Large intestine (tissue), 3 donors: ENCODE measurements around the gene SHBG. TPM values are rescaled to one million over a fixed set of nuclear protein-coding genes. Genes with fewer than 3 reads are reported as not detected.

ENCODE experiments used
- DNase-seq, 2 donors: peaks; one replicate each; pipeline versions ENCODE4 v3.0.0 to v3.0.0-alpha.2; 2013
- H3K27ac ChIP-seq: one replicate; pipeline ENCODE4 v1.5.1; 2013; ENCODE audit warnings: low read length
- H3K27me3 ChIP-seq: 2 replicates; pipeline ENCODE4 v1.6.1; 2013; ENCODE audit warnings: low read length; ENCODE audit not compliant: control insufficient read depth, insufficient read depth
- H3K36me3 ChIP-seq: 2 replicates; pipeline ENCODE4 v1.6.1; 2013; ENCODE audit warnings: low read length; ENCODE audit not compliant: control insufficient read depth, insufficient read depth
- H3K4me1 ChIP-seq: one replicate; pipeline ENCODE4 v1.6.1; 2013; ENCODE audit warnings: low read length; ENCODE audit not compliant: control insufficient read depth, insufficient read depth
- H3K4me3 ChIP-seq: one replicate; pipeline ENCODE4 v1.5.1; 2013; ENCODE audit warnings: low read length
- H3K9me3 ChIP-seq: one replicate; pipeline ENCODE4 v1.6.1; 2013; ENCODE audit warnings: mild to moderate bottlenecking, low read depth, low read length, moderate library complexity; ENCODE audit not compliant: control insufficient read depth
- WGBS: methylation state at CpG from one replicate; pipeline ENCODE4 v1.1.5; 2013; ENCODE audit warnings: low lambda C conversion rate; ENCODE audit not compliant: insufficient coverage; 5-methylcytosine and 5-hydroxymethylcytosine counted together
- polyA plus RNA-seq: library from polyadenylated mRNA; unstranded; fragments of 120-200 nt; gene quantifications from one replicate; pipeline ENCODE4 v1.2.1, GENCODE V29; 2013

SHBG gene
- polyA plus RNA-seq, 1 donor, result 23.6 TPM

DNA sequence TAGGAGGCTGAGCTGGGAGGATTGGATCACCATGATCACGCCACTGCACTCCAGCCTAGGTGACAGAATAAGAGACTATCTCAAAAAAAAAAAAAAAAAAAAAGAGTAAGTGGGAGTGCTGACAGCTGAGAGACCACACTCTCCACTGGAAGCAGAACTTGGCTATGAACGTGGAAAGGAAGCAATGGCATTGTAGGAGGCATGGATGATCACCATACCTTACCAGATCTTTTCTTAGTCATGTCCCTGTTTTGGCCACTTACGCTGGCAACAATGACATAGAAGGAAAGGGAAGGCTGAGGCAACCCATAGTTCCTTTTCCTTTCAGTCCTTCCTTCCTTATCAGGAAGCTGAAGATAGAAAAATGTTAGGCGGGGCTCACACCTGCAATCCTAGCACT is 17.1 kb downstream of the SHBG start:
- Histone ChIP-seq H3K27me3 (peaks cover 21% of the 10 kb centered on the region), H3K36me3 (no peaks in the 10 kb centered on the region), H3K4me3 (no peak overlapping the region), H3K27ac (no peak overlapping the region), H3K9me3 (peaks cover 6% of the 10 kb centered on the region), H3K4me1 (peaks cover 7% of the 10 kb centered on the region)
- no peak for DNase-seq
- WGBS, result no CpG with 5 or more reads among the region's 4 CpGs

DNA sequence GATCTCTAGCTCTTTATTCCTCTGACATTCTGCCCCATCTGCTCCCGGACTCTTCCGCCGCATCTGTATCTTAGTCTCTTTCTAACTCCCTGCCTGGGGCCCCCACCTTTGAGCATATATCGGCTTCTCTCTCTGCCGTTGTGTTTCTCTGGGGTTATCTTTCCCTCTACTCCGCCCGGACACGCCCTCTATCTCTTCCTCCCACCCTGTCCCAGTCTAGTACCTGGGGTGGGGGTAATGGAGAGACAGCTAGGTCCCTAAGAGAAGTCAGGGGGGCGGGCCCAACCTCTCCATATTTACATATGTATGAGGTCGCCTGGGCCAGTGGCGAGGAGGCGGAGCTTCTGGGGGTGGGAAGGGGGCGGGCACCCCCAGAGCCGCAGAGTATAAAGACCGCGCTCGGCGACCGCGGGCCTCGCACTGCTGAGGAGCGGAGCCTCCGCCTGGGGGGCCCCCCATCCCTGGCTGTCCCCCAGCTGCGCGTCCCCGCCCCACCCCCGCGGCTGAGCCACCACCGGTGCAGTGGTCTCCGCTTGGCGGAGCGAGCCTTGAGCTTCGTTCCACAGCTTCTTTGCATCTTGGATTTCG is 20.7 kb downstream of the SHBG start, which contains the start of gene ATP1B2:
TSS of gene ATP1B2 (plus strand) at position 418 of the 588 bp plus-strand sequence. CDS start 593 bp downstream, outside the sequence.
- DNase-seq, result peak; percentile 70 to 77
- peaks cover 8% of the 10 kb centered on the region for H3K4me1 ChIP-seq
- H3K36me3 ChIP-seq, result no peaks in the 10 kb centered on the region
- H3K9me3 ChIP-seq, result peaks cover 6% of the 10 kb centered on the region
- H3K27ac ChIP-seq, result peak within 1 kb of the TSS; percentile 31
- 0% methylated on average over 3 of the region's 34 CpGs for WGBS
- peak within 1 kb of the TSS; percentile 48 for H3K4me3 ChIP-seq
- peaks cover 40% of the 10 kb centered on the region for H3K27me3 ChIP-seq

DNA sequence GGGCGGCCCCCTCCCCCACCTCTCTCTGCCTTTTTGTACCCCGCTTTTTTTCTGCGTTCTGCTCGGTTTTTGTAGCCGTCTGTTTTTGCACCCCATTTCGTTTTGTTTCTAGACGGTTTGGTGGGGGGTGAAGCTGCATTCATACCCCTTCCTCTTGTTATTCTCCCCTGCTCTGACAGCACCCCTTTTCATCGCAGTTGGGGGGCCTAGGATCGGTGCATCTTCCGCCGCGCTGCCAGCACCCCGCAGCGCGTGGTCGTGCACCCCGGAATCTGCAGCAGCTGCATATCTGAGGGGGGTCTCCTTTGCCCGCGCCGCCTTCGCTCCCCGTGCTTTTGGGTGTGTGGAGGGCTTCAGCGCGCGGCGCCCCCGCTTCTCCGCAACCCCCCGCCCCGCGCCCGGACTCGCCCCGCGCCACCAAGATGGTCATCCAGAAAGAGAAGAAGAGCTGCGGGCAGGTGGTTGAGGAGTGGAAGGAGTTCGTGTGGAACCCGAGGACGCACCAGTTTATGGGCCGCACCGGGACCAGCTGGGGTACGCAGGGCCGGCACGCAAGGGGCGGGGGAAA is 21.2 kb downstream of the SHBG start:
- 0% methylated on average over 4 of the region's 45 CpGs for WGBS
- H3K4me1 ChIP-seq, result peaks cover 8% of the 10 kb centered on the region
- H3K9me3 ChIP-seq, result peaks cover 6% of the 10 kb centered on the region
- no peak for DNase-seq
- peaks cover 2% of the 10 kb centered on the region for H3K36me3 ChIP-seq
- peaks cover 40% of the 10 kb centered on the region for H3K27me3 ChIP-seq
- H3K4me3 ChIP-seq, result peak overlapping the region; percentile 48
- peak overlapping the region; percentile 12 for H3K27ac ChIP-seq

DNA sequence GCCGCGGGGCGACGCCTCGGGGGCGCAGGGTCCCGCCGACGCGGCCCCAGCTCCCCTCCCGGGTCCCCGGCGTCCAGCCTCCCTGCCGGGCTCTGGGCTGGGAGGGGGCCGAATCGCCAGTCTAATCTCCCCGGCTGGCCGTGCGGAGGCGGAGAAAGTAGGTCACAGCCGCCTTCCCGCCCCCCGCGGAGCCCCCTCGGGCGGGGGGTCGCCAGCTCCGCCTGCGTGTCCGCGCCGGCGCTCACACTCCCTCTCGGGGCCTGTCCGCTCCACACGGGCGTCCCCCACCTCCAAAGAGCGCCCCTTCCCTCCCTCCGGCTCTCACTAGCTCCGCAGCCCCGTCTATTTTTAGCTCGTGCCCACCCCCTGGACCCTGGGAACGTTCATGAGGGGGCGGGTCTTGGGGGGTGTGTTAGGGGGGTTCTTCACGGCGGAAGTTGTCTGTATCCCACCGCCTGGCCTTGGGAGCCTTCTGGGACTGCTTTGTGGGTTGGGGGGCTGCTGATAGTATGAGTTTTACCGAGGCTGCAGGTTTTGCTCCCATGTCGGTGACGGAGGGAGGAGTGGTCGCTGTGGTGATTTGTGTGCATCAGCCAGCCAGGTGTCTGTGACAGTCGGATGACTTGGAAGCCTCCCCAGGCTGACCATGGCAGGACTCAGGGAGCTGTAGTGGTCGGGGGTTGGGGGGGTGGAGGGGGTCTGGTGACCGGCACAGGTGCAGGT is 21.9 kb downstream of the SHBG start:
- Histone ChIP-seq H3K9me3 (peaks cover 6% of the 10 kb centered on the region), H3K27me3 (peaks cover 43% of the 10 kb centered on the region), H3K4me3 (peak overlapping the region; percentile 48), H3K4me1 (peaks cover 8% of the 10 kb centered on the region), H3K27ac (peak overlapping the region; percentile 12), H3K36me3 (peaks cover 2% of the 10 kb centered on the region)
- peak in 1 of 2 donors; percentile 34 for DNase-seq
- WGBS, result no CpG with 5 or more reads among the region's 54 CpGs

DNA sequence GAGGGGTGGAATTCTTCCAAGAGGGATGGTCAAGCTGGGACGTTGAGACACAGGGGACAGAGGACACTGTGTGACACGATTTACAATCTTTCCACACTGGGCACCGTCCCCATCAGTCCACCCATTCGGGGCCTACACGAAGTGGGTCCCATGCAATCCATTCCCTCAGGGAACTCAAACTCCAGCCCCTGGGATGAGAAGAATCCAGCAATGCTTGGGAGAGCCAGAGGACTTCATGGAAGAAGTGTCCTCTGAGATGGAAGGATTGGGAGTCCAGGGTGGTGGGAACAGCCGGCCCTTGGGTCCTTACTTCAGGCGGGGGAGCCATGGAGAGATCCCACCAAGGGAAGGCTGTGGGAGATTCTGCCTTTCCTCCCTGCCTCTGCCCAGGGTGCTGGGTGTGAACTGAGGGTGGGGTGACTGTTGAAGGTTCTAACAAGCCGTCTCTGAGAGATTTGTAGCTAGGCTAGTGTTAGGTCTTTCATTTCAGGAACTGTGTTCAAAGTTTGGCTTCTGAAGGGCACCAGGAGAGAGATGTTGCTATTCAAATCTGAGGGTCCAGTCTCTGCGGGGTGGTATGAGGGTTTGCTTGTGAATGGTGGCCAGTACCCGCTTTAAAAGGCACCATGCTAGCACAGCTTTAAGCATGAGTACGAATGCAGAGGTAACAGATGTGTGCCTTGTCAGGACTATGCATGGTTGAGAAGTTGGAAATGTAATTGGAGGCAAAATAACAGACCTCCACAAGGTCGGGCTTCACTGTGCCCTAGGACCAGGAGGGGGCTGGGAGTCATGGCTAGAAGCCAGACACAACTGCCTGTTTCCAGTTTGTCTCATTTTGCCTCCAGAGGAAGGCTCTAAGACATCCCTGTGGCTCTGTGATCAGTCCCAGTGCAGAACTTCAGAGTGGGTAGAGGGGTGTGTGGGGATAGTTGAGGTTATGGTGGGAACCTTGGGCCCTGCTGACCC is 22.7 kb downstream of the SHBG start:
- no CpG with 5 or more reads among the region's 12 CpGs for WGBS

DNA sequence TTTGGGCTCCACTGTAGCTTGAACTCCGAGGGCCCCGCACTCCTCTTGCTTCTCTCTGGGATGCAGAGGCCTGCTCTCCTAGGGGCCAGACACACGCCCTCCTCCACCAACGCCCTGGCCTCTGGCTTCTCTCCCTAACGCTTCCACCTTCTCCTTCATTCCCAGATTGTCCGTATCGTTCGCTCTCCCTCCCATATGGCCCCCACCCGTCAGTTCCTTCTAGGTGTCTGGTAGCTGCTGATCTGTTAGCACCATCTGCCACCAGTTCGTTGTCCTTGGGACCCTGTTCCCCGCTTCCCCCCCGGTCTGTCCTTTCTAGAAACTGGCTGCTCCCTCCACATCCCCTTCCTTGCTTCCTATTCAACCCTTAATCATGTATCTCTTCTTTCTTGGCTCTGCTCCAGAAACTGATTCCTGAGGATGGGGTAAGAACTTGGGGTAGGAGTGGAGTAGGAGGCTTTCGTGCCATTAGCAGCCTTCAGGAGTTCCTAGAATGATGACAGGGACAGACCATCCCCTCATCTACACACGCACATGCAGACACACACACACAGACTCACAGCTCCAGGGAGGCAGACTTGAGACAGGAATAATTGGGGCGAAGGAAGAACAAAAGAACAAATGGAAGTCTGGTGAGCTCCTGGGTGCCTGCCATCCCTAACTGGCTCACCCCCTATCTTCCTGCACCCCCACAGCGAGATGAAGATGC is 25.1 kb downstream of the SHBG start:
- H3K4me3 ChIP-seq, result no peak overlapping the region
- H3K9me3 ChIP-seq, result peaks cover 6% of the 10 kb centered on the region
- DNase-seq, result no peak
- peaks cover 2% of the 10 kb centered on the region for H3K36me3 ChIP-seq
- peaks cover 41% of the 10 kb centered on the region for H3K27me3 ChIP-seq
- no peak overlapping the region for H3K27ac ChIP-seq
- H3K4me1 ChIP-seq, result peaks cover 7% of the 10 kb centered on the region
- WGBS, result no CpG with 5 or more reads among the region's 16 CpGs

More for the DNA sequence above, 22.7 kb downstream of the SHBG start:
- Histone ChIP-seq H3K27ac (no peak overlapping the region), H3K4me3 (no peak overlapping the region), H3K36me3 (peaks cover 2% of the 10 kb centered on the region), H3K9me3 (peaks cover 6% of the 10 kb centered on the region), H3K4me1 (peaks cover 8% of the 10 kb centered on the region), H3K27me3 (peaks cover 43% of the 10 kb centered on the region)
- no peak for DNase-seq

DNA sequence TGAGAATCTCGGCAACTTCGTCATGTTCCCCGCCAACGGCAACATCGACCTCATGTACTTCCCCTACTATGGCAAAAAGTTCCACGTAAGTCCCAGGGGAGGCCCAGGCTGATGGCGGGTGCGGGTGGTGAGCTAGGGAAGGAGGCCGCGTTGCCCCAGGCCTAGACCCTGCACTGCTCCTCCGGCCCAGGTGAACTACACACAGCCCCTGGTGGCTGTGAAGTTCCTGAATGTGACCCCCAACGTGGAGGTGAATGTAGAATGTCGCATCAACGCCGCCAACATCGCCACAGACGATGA is 25.6 kb downstream of the SHBG start:
- no CpG with 5 or more reads among the region's 17 CpGs for WGBS

DNA sequence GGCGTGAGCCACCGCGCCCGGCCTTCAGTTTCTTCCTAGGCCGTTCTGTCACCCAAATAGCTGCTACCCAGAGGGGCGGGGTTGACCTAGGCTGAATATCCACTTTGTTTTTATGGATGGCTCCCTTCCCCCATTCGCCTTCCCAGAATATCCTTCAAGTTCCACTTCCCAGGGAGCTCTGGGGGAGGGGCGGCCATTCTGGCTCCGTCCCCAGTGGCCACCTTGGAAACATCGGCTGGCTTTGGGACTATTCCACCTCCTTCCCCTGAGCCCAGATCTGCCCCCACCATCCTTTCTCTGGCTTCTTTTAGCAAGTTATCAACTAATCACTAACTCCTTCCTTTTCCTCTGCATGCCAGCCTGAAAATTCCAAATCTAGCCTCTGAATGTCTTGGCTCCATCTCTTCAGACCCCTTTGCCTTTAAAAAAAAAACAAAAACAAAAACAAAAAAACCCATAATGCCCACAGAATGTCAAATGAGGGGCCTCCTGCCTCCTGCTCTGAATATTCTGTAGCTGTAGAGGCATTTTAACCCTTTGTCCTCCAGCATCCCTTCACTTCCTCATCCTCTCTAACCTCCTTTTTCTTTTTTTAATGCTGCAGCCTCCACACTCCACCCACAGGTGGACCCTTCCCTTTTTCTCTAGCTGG is 27.1 kb downstream of the SHBG start:
- H3K4me3 ChIP-seq, result no peak overlapping the region
- no peaks in the 10 kb centered on the region for H3K9me3 ChIP-seq
- peaks cover 21% of the 10 kb centered on the region for H3K27me3 ChIP-seq
- no peak overlapping the region for H3K27ac ChIP-seq
- peaks cover under 1% of the 10 kb centered on the region for H3K4me1 ChIP-seq
- no peak for DNase-seq
- no CpG with 5 or more reads among the region's 10 CpGs for WGBS
- H3K36me3 ChIP-seq, result peaks cover 2% of the 10 kb centered on the region

More for the DNA sequence above, 25.6 kb downstream of the SHBG start:
- Histone ChIP-seq H3K4me3 (no peak overlapping the region), H3K27ac (no peak overlapping the region), H3K27me3 (peaks cover 36% of the 10 kb centered on the region), H3K4me1 (peaks cover 2% of the 10 kb centered on the region), H3K36me3 (peaks cover 2% of the 10 kb centered on the region), H3K9me3 (peaks cover 6% of the 10 kb centered on the region)
- DNase-seq, result no peak

DNA sequence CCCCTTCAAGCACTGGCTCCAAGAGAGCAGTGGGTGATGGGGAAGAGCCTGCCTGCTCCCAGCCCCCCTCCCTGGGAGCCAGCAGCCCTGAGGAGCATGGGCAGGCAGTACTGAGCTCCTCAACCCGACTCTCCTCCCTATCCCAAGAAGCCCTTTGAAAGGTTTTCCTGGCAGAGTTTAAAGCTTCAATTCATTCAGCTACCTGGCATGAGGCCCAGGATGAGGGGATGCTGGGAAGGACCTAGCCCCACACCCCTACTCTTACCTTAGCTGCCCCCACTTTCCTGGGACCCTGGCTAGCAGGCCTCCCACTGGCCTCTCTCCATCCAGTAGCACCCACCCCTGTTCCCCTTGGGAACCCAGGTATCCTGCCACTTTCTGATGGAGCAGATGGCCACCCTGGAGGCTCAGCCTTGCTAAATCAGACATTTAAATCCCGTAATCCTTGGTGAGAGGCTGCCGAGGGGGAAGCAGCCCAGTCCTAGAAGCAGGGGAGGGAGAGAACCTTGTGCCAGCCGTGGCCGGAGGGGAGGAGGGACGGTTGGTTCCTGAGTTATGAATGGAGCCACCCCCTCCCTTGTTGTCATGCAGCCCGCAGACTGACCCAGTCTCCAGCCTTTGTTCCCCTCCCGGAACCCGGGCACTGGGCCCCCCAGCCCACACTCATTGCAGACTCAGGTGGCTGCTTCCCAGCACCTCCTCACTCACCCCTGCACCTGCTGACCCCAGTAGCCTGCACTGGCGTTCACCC is 37.9 kb downstream of the SHBG start:
- no peak for DNase-seq
- no CpG with 5 or more reads among the region's 10 CpGs for WGBS
- H3K27me3 ChIP-seq, result no peaks in the 10 kb centered on the region

More for the DNA sequence above, 37.9 kb downstream of the SHBG start:
- Histone ChIP-seq H3K27ac (no peak overlapping the region), H3K36me3 (peaks cover 47% of the 10 kb centered on the region), H3K4me3 (no peak overlapping the region), H3K4me1 (no peaks in the 10 kb centered on the region), H3K9me3 (no peaks in the 10 kb centered on the region)
